Neural cell (in vitro differentiated cells): Measurements from ENCODE around the gene AKT1. TPM values are rescaled to one million over a fixed set of nuclear protein-coding genes. Genes with fewer than 3 reads are reported as not detected.

Experiments
- H2AFZ ChIP-seq: fragments of 200-600, 300-800 bp; sonication (generic), shearing (Covaris generic); 2 replicates; pipeline ENCODE4 v1.6.0; 2014; ENCODE audit warnings: low read depth, mild to moderate bottlenecking, antibody characterized with exemption, low read length, moderate library complexity
- H3F3A ChIP-seq: fragments of 200-600 bp; shearing (Covaris generic); 2 replicates; pipeline ENCODE4 v1.6.1; 2016; ENCODE audit warnings: mild to moderate bottlenecking, moderate library complexity, mixed read lengths, antibody characterized with exemption, low read length; ENCODE audit not compliant: insufficient read depth, poor library complexity, severe bottlenecking
- H3K27ac ChIP-seq: fragments of 200-600, 300-800 bp; sonication (generic), shearing (Covaris generic); 2 replicates; pipeline ENCODE4 v1.5.1; 2014; ENCODE audit warnings: mild to moderate bottlenecking, low read length, moderate library complexity
- H3K27me3 ChIP-seq: fragments of 300-800, 200-600 bp; sonication (generic), shearing (Covaris generic); 2 replicates; pipeline ENCODE4 v1.6.0; 2014; ENCODE audit warnings: mild to moderate bottlenecking, low read depth, low read length, moderate library complexity; ENCODE audit not compliant: insufficient read depth
- H3K36me3 ChIP-seq: fragments of 300-800, 200-600 bp; sonication (generic), shearing (Covaris generic); 2 replicates; pipeline ENCODE4 v1.5.1; 2014; ENCODE audit warnings: mild to moderate bottlenecking, antibody characterized with exemption, low read length, moderate library complexity; ENCODE audit not compliant: insufficient read depth
- H3K4me2 ChIP-seq: fragments of 300-800, 200-600 bp; sonication (generic), shearing (Covaris generic); 2 replicates; pipeline ENCODE4 v1.6.0; 2014; ENCODE audit warnings: mild to moderate bottlenecking, low read length
- H3K4me3 ChIP-seq: fragments of 300-800, 200-600 bp; sonication (generic), shearing (Covaris generic); 2 replicates; pipeline ENCODE4 v1.5.1; 2014; ENCODE audit warnings: mild to moderate bottlenecking, low read length, moderate library complexity
- H3K79me2 ChIP-seq: fragments of 200-600 bp; shearing (Covaris generic); replicated peaks from 2 replicates; pipeline ENCODE4 v1.6.0; 2014; ENCODE audit warnings: mild to moderate bottlenecking, low read length, moderate library complexity; ENCODE audit not compliant: insufficient read depth
- H3K9ac ChIP-seq: fragments of 300-800, 200-600 bp; sonication (generic), shearing (Covaris generic); 2 replicates; pipeline ENCODE4 v1.6.1; 2016; ENCODE audit warnings: mild to moderate bottlenecking, low read length, mixed read lengths
- H3K9me2 ChIP-seq: fragments of 200-600 bp; shearing (Covaris generic); 2 replicates; pipeline ENCODE4 v1.6.1; 2016; ENCODE audit warnings: mild to moderate bottlenecking, low read length, mixed read lengths; ENCODE audit not compliant: insufficient read depth
- H3K9me3 ChIP-seq: fragments of 200-600, 300-800 bp; sonication (generic), shearing (Covaris generic); 2 replicates; pipeline ENCODE4 v1.6.1; 2016; ENCODE audit warnings: mild to moderate bottlenecking, mixed run types, low read length, moderate library complexity, mixed read lengths
- H4K20me1 ChIP-seq: fragments of 200-600 bp; shearing (Covaris generic); 2 replicates; pipeline ENCODE4 v1.6.1; 2016; ENCODE audit warnings: mild to moderate bottlenecking, mixed run types; ENCODE audit not compliant: insufficient read depth
- CTCF ChIP-seq: fragments of 450-650 bp; IDR thresholded peaks from 2 replicates; pipeline ENCODE4 v1.5.1; 2014; ENCODE audit warnings: antibody characterized with exemption, mild to moderate bottlenecking, moderate library complexity; ENCODE audit not compliant: poor library complexity, severe bottlenecking
- EP300 ChIP-seq: fragments of 450-650 bp; conservative IDR thresholded peaks from 2 replicates; pipeline ENCODE4 v1.6.1; 2014; ENCODE audit warnings: antibody characterized with exemption, mild to moderate bottlenecking, moderate library complexity; ENCODE audit not compliant: poor library complexity, severe bottlenecking
- EZH2 ChIP-seq: fragments of 200-600, 300-800 bp; shearing (Covaris generic), sonication (generic); IDR thresholded peaks from 2 replicates; pipeline ENCODE4 v1.6.1; 2014; ENCODE audit warnings: antibody characterized with exemption, low read length, borderline replicate concordance, mild to moderate bottlenecking; ENCODE audit not compliant: insufficient read depth, poor library complexity, severe bottlenecking
- MXI1 ChIP-seq: fragments of 450-650 bp; conservative IDR thresholded peaks from 2 replicates; pipeline ENCODE4 v1.6.1; 2014; ENCODE audit warnings: antibody characterized with exemption, mild to moderate bottlenecking; ENCODE audit not compliant: poor library complexity, severe bottlenecking
- POLR2AphosphoS5 ChIP-seq: IDR thresholded peaks from 2 replicates; pipeline ENCODE4 v1.6.1; 2012
- RAD21 ChIP-seq: fragments of 450-650 bp; conservative IDR thresholded peaks from 2 replicates; pipeline ENCODE4 v1.6.1; 2014; ENCODE audit warnings: antibody characterized with exemption, mild to moderate bottlenecking, moderate library complexity
- REST ChIP-seq: IDR thresholded peaks from 2 replicates; pipeline ENCODE4 v1.6.1; 2012; ENCODE audit warnings: borderline replicate concordance
- SMC3 ChIP-seq: fragments of 450-650 bp; conservative IDR thresholded peaks from 2 replicates; pipeline ENCODE4 v1.6.1; 2014; ENCODE audit warnings: antibody characterized with exemption, mild to moderate bottlenecking, moderate library complexity; ENCODE audit not compliant: poor library complexity
- TAF1 ChIP-seq: IDR thresholded peaks from 2 replicates; pipeline ENCODE4 v1.6.1; 2012; ENCODE audit warnings: low read depth
- polyA plus RNA-seq: library from polyadenylated mRNA; depleted of rRNA; stranded (reverse); fragments of >200 nt; gene quantifications from 2 replicates; pipeline ENCODE4 v1.2.3, GENCODE V29; 2014

Gene AKT1
- polyA plus RNA-seq, 1 donor from 2014 or later = 159 TPM

- Histone ChIP-seq H3K27ac (no peak overlapping the region), H3K36me3 (no peaks in the 10 kb centered on the region)
- TF ChIP-seq EP300 (no peak), RAD21 (no peak), CTCF (no peak), MXI1 (no peak), SMC3 (no peak), TAF1 (no peak)
Observed at GRCh38 chr14:104802394-104803184, 7.0 kb upstream of the AKT1 start.

GRCh38 chr14:104801520-104802393 lies 6.2 kb upstream of the AKT1 start:
- Histone ChIP-seq H3F3A (no peaks in the 10 kb centered on the region), H3K9me2 (no peaks in the 10 kb centered on the region), H3K9ac (no peak overlapping the region), H3K4me3 (peak overlapping the region; percentile 70), H3K79me2 (no peaks in the 10 kb centered on the region), H4K20me1 (no peaks in the 10 kb centered on the region), H3K4me2 (no peak overlapping the region), H3K27me3 (peaks cover 54% of the 10 kb centered on the region), H3K36me3 (no peaks in the 10 kb centered on the region), H3K27ac (no peak overlapping the region), H2AFZ (no peak overlapping the region), H3K9me3 (no peaks in the 10 kb centered on the region)
- TF ChIP-seq TAF1 (no peak), EP300 (no peak), MXI1 (no peak), POLR2AphosphoS5 (no peak), REST (no peak), CTCF (no peak), RAD21 (no peak), EZH2 (no peak), SMC3 (no peak)

More at GRCh38 chr14:104802394-104803184, 7.0 kb upstream of the AKT1 start:
- no peak overlapping the region for H3K9ac ChIP-seq
- H3K9me3 ChIP-seq = no peaks in the 10 kb centered on the region
- no peaks in the 10 kb centered on the region for H3K9me2 ChIP-seq
- no peaks in the 10 kb centered on the region for H3K79me2 ChIP-seq
- H4K20me1 ChIP-seq = no peaks in the 10 kb centered on the region
- H3K27me3 ChIP-seq = peaks cover 48% of the 10 kb centered on the region
- H3F3A ChIP-seq = no peaks in the 10 kb centered on the region
- H3K4me2 ChIP-seq = no peak overlapping the region
- no peak overlapping the region for H3K4me3 ChIP-seq
- H2AFZ ChIP-seq = no peak overlapping the region
